DOHH2 (cell line): Measurements from ENCODE around the gene VTI1A.

ENCODE experiments used
- EZH2phosphoT487 ChIP-seq: fragments of 200-600 bp; sonication (generic); IDR thresholded peaks from 2 replicates; pipeline ENCODE4 v1.6.1; 2017; ENCODE audit warnings: borderline replicate concordance, mild to moderate bottlenecking, antibody characterized with exemption, low read length, moderate library complexity, mixed read lengths
- TF ChIP-seq, protein P1 (sequence below): fragments of 200-600 bp; sonication (generic); IDR thresholded peaks from one replicate; pipeline ENCODE4 v1.5.1; 2014; ENCODE audit warnings: antibody characterized with exemption, mild to moderate bottlenecking, low read depth, low read length; ENCODE audit not compliant: poor library complexity, severe bottlenecking

DNA sequence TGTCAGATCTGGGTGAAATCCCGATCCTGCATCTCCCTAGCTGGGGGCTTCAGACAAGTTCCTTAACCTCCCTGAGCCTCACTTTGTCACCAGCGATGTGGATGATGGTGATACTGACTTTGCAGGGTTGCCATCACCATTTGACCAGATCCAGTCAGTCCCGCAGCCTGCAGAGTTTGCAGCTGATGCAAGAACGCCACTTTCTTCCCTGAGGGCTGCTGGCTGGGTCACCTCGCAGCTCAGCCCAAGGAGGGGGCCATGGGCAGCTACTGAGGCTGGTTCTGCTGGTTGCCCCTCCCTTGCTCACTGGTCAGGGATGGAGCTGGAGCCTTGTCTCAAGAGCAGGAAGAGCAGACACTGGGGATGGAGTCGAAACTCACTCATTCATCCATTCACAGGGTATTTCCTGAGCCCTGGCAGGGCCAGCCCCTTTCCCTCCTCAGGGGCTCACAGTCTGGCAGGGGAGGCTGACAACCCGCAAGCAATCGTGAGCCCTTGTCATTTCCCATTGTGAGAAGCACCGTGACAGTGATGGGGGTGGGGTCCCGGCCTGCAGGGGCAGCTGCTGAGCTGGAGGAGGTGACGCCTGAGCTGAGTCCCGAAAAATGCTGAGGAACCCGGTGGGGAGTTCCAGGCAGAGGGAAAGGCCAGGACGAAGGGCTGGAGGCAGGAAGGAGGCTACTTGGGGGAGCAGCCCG, 391.9 kb downstream of the VTI1A start:
- TF ChIP-seq, protein P1, sequence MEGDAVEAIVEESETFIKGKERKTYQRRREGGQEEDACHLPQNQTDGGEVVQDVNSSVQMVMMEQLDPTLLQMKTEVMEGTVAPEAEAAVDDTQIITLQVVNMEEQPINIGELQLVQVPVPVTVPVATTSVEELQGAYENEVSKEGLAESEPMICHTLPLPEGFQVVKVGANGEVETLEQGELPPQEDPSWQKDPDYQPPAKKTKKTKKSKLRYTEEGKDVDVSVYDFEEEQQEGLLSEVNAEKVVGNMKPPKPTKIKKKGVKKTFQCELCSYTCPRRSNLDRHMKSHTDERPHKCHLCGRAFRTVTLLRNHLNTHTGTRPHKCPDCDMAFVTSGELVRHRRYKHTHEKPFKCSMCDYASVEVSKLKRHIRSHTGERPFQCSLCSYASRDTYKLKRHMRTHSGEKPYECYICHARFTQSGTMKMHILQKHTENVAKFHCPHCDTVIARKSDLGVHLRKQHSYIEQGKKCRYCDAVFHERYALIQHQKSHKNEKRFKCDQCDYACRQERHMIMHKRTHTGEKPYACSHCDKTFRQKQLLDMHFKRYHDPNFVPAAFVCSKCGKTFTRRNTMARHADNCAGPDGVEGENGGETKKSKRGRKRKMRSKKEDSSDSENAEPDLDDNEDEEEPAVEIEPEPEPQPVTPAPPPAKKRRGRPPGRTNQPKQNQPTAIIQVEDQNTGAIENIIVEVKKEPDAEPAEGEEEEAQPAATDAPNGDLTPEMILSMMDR = no peak
- no peak for TF ChIP-seq EZH2phosphoT487
